HG03432 (cell line): Measurements from ENCODE around the gene HTD2.

Source experiments
- ATAC-seq: cut with Tn5 transposase; IDR thresholded peaks from one replicate; pipeline ENCODE4 v1.9.1; 2021; ENCODE audit warnings: mild to moderate bottlenecking, moderate library complexity; ENCODE audit not compliant: unreplicated experiment

Gene HTD2

GRCh38 chr3:58355179-58355578, 48.9 kb downstream of the HTD2 start:
- ATAC-seq = peak; percentile 60

GRCh38 chr3:58356054-58356453, 49.7 kb downstream of the HTD2 start:
- ATAC-seq = no peak

GRCh38 chr3:58357402-58357801, 51.1 kb downstream of the HTD2 start:
- no peak for ATAC-seq

DNA sequence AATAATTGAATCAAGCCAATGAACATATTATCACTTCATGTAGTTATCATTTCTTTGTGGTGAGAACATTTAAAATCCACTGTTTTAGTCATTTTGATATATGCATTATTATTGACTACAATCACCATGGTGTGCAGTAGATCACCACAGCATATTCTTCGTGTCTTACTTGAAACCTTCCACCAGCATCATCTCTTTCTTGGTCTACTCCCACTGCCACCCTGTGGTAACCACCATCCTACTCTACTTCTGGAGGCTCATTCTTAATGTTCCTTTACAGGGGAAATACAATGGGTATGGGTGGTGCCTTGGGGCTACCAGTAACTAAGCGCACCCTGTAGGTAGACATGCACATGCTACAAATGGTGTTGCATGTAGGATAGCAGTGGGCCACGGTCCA, 51.8 kb downstream of the HTD2 start:
- ATAC-seq = no peak

DNA sequence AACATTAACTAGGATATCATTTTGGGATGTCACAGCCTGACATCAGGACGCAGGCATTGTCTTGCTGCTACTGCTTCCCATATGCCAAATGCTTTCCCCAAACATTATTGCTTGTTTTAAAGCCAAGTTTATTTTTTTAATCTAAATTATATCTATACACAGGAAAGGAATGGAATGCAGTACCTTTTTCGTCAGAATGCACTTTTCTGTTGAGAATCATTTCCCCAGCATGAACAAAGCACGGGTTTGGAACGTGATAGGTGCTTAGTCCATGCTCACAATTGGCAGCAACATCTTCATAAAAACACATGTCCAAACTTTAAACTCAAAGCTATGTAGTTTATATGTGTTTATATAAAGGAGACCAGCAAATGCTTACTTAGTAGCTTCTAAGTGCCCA, 52.5 kb downstream of the HTD2 start:
- ATAC-seq = no peak

- no peak for ATAC-seq
Measured at GRCh38 chr3:58359621-58360020, 53.3 kb downstream of the HTD2 start.

- ATAC-seq = no peak
Measured at GRCh38 chr3:58361866-58362265, 55.5 kb downstream of the HTD2 start.

GRCh38 chr3:58366699-58367098, 60.4 kb downstream of the HTD2 start:
- no peak for ATAC-seq

DNA sequence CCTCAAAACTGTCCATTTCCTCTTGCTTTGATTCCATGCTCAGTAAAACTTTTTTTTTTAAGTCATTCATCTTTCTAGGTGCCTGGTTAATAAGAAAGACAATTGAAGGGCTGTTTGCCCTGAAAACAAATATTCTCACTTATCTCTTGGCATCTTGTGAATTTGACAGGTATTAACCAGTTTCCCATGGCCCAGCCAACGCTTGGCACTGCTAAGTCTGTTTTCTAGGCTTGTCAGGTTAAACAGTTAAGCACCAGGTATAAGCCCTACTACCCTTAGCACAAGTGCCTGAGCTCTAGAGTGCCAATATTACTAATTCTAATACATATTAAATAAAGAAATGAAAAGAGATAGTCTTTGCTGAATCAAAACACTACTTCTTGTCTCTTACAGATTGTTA, 62.7 kb downstream of the HTD2 start:
- no peak for ATAC-seq
